ENCODE data around the gene TEKTIP1.

- TF ChIP-seq CTCF (IDR thresholded peaks at IDR 0.05; ENCODE audit: borderline replicate concordance, extremely low read depth, low read length, poor library complexity, severe bottlenecking) (no peak), EZH2 (IDR thresholded peaks at IDR 0.05; ENCODE audit: borderline replicate concordance, low read depth, low read length, severe bottlenecking) (no peak)
These were observed 41.4 kb downstream of the TEKTIP1 start for GRCh38 chr19:3580156-3580934.
